ENCODE results near the gene SAPCD1.

The SAPCD1 gene

DNA sequence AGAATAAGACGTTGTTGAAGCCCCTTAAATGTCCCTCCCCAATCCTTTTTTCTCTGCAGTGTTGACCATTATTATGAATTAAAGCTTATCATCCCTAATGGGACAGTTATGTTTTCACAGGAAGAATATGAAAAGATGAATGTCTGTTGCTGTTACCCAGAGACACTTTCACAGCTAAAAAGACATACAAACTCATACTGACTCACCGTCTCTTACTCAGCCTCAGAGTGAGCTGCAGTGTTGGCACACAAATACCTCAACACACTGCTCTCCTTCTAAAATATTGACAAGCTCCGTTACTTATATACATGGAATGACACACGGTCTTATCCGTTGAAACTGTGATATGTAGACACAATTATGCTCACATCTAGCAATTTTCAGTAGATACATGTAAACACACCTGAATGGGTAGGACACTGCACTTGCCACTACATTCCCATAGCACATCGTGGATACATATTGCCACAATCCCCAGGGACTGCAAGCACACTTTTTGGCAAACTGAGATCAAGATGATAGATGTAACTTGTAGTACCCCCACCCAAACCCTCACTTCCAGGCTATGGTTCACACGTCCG, 9.6 kb upstream of the SAPCD1 start:
- DNase-seq (ENCODE audit: low read depth), result no peak

DNA sequence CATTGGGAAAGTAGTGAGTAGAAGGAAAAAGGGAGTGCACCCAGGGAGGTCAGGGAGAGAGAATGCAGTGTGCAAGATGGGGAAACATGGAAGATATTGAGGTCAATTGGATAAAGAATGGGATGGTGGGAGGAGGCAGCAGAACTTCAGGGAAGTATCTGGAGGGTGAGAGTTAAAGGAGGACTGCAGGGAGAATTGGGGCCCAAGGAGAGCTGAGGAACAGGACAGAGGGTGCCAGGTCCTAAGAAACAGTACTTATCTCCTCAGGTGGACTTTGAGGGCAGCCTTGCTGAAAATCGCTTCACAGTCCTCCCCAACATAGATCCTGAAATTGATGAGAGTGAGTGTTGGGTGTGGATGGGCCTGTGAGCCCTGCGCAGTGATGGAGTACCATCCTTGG, 4.2 kb upstream of the SAPCD1 start:
- no peak for DNase-seq (ENCODE audit: low read depth)

DNA sequence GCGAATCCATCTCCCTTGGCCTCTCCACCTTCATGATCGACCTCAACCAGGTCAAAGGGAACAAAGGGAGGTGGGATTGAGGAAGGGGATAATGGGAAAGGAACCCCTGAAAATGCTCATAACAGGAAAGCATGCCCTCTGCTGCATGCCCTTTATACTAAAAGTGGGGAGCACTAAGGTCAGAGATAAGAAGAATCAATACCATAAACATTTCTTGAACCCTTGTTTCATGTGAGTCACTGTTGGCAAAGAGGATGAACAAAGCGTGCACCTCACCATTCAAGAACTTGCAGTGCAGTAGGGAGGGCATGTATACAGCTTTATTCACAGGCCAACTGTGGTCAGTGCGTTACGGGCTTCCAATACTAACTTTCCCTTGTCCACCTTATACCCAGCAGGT, 1.7 kb upstream of the SAPCD1 start:
- no peak for DNase-seq (ENCODE audit: low read depth)

DNA sequence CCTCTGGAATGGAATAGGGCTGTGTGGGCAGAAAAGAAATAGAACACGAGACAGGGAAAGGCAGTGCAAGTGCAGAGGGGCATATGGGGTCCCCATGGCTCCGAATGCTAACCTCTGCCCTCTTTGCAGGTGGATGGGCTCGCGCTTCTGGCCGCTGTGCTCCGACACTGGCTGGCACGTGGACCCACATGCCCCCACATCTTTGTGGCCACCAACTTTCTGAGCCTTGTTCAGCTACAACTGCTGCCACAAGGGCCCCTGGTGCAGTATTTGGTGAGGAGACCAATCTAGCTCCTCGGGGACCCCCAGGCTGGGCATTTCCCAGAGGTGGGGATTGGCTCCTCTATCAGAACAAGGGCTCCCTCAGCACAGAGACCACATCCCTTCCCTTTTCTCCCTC, 1.1 kb upstream of the SAPCD1 start:
- DNase-seq (ENCODE audit: low read depth), result no peak

DNA sequence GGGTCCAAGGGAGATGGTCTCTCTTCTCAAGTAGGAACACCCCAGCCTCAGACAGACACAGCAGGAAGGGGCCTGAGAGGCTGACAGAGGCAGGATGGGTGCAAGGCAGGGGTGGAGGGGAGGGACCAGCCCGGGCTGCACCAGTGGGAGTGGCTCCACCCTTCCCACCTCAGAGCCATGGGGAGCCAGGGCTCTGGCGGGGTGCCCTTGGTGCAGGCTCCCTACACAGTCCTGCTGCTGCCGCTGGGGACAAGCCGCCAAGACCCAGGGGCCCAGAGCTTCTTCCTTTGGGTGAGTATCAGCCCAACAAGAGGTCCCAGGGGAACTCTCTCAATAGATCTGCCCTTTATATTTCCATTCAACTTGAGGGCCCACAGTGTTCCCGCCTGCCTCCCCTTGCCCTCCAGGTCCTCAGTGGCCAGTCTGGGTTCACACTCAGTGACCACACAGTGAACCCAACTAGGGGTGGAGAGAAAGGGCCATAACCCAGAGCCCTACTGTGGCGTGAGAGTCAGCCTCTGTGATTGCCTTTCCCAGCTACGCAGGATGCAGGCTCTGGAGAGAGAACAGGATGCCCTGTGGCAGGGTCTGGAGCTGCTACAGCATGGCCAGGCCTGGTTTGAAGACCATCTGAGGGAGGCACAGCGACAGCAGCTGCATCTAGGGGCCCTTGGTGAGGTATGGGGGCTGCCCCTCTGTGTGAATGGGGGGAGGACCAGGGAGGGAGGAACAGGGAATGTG, 592 bp downstream of the SAPCD1 start:
- no peak for DNase-seq (ENCODE audit: low read depth)

DNA sequence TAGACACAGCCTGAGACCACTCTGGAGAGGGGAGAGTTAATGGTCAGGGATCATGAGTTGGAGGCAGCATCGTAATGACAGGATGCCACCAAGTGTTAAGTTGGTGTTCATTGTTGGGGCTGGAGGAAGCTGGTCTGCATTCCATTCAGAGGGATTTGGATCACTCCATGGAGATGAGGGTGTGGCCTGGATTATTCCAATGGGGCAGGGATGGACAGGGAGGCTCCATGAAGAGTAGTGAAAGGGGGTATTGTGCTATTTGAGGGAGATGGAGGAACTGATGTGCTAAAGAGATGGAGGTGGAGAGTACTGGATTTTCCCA, 1.1 kb downstream of the SAPCD1 start:
- DNase-seq (ENCODE audit: low read depth), result no peak

DNA sequence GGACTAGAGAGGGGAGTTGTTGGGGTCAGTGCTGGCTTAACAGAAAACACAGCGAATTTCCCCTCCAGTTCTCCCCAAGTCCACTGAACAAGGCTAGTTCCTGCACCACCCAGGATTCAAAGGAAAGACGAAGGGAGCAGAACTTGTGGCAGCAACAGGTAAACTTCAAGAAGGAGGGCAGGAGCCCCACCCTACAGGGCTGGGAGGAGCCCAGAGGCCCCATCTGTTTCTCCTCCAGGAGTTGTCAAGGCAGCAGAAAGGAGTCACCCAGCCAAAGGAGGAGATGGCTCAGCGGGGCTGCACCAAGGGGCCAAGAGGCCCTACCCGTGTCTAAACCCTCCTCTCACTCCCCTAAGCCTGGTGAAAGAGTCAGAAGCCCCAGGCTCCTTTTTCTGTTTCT, 1.7 kb downstream of the SAPCD1 start:
- no peak for DNase-seq (ENCODE audit: low read depth)

DNA sequence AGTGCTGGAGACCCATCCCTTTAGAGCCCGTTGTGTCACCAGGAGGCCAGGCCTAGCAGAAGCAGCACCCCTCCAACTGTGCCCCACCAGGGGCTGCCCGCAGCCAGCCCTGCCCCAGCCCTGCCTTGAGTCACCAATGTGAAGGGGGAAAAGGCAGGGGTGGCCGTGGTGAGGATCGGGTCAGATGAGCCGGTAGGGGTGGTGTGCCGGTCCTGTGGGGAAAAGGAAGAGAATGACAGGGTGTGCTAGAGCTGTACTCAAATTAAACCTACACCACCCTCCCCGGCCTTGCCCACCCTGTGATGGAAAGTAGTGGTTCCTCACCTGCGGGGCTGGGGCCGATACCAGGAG, 3.1 kb downstream of the SAPCD1 start:
- DNase-seq (ENCODE audit: low read depth), result no peak

DNA sequence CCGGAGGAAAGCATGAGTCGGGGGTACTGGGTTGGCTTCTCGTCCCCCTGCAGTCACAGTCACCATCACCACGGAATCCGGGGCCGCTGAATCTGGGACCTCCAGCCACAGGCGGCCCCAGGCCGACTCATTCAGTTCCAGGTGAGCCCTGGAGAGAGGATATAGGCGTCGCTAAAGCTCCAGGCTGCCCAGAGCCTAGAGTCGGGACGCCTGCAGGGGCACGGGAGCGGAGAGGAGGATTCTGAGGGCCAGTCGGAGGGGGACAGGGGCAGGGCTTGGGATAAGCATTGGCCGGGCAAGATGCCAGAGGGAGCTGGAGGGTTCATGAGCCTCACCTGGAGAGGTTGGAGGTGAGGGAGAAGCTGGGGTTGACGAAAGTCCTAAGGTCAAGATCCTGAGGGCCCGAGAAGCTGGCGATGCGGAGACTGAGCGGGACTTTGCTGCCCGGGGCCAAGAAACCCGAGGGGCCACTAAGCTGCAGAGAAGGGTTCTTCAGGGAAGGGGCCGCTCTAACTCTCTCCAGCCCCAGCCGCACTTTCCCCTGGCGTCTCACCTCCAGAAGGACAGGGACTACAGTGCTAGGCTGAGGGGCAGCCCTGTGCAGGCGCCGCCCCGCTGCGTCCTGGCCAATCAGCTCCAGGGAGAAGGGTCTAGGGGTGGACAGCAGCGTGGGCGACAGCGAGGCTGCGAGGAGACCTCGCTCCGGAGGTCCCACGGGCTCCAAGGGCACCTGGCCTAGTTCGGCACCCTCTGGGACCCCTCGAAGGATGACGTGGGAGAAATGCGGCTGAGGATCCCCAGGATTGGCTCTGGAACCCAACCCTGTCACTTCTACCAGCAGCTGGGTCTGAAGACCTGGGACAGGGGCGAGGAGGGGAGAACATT, 3.7 kb downstream of the SAPCD1 start:
- no peak for DNase-seq (ENCODE audit: low read depth)

DNA sequence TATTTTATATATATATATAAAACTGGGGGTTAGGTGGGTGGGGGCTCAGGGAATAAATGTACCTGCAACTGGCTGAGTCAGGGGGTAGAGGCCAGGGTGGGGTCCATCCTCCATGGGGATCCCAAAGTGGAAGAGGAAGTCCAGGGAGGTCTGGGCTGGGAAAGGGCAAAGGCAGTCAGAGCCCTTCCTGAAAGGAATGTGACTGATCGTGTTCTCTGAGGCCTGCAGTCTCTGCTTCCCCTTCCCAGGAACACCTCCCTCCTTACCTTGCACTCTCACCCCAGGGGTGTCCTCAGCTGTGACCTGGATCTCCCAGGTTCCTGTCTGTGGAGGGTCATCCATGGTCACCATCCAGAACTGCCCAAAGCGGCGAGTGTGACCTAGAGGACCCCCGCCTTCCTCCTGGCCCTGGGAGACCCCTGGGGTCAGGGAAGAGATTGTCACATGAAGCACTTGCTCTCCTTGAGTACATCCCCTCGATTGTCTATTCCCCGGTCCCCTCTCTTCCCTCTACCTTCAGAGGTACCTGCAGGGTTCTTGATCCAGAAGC, 4.7 kb downstream of the SAPCD1 start:
- DNase-seq (ENCODE audit: low read depth), result no peak

DNA sequence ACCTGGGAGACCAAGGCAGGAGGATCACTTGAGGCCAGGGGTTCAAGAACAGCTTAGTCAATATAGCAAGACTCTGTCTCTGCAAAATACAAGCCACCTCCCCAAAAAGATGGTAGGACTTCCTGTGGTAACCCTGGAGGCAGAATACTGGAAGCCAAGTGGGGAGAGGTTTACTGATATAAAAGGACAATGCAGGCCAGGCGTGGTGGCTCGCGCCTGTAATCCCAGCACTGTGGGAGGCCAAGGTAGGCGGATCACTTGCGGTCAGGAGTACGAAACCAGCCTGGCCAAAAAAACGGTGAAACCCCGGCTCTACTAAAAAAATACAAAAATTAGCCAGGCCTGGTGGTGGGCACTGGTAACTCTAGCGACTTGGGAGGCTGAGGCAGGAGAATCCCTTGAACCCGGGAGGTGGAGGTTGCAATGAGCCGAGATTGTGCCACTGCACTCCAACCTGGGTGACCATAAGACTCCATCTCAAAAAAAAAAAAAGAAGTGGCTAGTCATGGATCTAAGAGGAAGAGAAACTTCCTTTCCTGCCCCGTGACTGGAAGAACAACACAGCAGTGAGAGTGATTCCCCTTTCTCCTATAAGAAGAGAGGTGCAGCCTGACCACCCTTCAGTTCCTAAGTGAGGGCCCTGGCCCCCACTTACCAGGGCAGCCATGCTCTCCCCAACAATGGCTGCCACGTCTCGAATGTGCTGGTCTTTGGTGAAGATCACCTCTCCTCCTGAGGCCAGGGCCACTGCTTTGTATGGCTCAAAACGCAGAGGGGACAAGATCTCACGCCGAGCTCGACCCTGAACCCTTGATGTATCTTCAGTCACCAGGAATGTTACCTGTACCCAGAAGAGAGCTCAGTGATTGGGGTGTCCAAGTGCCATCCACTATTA, 6.2 kb downstream of the SAPCD1 start:
- DNase-seq (ENCODE audit: low read depth), result no peak

DNA sequence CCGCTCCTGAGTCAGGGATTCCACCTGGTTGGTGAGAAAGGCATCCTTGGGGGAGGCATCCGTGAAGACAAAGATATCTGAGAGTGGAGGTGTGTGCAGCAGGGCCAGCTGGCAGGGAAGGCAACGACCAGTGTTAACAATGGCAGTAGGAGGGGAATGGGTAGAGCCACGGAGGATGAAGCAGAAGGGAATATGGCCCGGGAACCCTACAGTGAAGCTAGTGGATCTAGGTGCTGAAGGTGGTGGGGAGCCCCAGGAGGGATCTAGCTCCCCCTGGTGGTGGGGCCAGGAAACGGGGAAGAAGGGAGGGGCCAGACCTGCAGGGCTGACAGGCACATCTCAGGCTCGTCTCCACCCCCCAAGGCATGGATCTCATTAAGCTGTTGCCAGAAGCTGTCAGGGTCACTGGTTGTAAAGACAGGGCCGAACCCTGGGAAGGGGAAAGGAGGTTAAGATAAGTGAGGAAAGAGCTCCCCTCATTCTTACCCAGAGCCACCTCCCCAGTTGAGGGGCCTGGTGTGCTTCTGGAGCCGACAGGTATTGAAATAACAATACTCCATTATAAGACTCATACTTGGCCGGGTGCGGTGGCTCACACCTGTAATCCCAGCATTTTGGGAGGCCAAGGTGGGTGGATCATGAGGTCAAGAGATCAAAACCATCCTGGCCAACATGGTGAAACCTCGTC, 7.4 kb downstream of the SAPCD1 start:
- peak; percentile 75 for DNase-seq (ENCODE audit: low read depth)

DNA sequence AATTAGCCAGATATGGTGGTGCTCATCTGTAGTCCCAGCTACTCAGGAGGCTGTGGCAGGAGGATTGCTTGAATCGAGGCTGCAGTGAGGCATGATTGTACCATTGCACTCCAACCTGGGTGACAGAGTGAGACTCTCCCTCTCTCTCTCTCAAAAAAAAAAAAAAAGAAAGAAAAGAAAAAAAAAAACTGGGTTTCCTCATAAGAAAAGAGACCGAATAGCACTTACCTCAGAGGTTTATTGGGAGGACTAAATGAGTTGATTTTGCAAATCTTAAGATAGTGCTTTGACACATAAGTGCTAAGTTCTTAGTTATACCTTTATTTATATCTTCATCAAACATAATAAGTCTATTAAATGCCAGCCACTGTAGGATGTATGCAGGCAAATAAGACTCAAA, 8.4 kb downstream of the SAPCD1 start:
- no peak for DNase-seq (ENCODE audit: low read depth)

DNA sequence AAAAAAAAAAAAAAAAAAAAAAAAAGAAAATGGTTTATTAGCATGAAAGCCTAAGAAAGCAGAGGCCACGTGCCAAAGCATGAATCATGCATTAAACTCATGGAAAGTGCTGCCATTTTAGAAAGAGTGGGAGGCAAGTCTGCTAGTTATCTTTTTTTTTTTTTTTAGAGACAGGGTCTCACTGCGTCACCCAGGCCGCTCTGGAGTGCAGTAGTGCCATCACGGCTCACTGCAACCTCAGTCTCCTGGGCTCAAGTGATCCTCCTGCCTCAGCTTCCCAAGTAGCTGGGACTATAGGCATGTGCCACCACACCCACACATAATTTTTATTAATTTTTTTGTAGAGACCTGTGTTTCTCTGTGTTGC, 9.5 kb downstream of the SAPCD1 start:
- DNase-seq (ENCODE audit: low read depth), result no peak

DNA sequence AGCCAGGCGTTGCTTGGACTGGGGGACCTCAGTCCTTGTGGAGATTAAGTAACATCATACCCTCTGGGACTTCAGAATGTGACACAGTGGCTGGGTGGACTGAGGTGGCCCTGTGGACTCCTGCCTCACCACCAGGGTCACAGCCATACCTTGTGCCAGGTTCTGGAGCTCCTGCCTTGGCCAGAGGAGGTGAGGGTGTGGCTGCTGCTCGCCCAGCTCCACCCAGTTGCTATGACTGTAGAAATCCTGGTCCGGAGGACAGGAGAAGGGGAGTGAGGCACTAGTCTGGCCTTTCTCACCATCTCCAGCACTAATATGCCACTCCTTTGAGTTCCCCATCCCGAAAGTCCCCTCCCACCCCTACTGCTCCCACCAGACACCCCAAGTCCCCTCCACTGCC, 12.7 kb downstream of the SAPCD1 start:
- DNase-seq (ENCODE audit: low read depth), result no peak

DNA sequence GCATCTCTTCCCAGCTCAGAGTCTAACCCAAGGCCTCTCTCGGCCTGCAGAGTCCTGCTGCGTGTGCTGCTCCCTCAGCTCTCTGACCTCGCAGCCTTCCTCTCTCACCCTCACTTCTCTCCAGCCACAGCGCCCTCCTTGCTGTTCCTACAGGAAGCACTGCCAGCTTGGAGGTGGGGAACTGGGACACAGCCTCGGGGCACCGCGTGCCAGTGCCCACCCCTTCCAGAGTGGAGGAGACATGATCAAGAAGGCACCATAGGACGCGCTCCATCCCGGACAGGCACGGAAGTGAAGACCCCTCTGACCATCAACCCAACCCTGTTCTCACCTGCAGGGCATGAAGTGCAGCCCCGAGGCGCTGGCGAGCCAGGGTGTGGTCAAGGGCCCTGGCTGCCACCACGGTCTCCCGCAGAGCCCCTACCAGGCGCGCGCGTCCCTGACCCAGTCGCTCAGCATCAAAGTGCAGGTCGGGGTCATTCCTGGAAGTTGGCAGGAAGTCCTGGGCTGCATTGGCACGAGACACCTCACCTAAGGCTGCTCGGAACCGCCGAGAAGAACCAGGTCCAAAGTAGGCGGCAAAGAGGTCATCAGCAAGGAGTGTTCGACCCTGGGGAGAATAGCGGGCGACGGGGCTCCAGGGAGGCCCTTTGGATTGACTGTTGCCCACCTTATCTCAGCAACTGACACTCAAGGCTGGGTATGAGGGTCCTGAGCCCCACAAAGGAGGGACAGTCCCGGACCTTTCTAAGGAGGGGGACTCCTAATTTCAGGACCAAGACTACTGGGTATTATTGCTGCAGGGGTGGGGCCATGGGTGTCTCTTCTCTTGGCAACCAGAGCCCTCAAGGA, 13.4 kb downstream of the SAPCD1 start:
- no peak for DNase-seq (ENCODE audit: low read depth)

DNA sequence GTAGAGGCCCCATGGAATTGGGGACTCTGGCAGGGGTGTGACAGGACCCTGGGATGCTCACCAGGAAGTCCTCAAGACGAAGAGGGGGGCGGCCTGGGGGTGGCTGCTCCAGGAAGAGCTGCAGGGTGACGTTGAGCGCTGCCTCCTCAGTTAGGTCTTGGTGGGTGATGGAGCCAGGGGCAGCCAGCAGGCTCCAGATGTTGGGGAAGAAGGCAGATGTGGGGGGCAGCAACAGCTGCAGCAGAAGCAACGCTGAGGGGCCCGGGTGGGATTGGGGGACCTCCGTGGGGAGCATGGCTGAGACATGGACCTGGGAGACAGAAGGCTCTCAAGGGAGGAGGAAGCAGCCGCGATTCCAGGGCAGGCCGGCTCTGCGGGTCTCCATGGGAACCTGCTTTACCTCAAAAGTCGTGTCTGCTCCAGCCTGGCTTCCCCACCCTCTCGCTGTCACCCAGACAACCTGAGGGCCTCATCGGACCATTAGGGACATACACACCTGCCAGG, 14.1 kb downstream of the SAPCD1 start:
- DNase-seq (ENCODE audit: low read depth), result no peak

DNA sequence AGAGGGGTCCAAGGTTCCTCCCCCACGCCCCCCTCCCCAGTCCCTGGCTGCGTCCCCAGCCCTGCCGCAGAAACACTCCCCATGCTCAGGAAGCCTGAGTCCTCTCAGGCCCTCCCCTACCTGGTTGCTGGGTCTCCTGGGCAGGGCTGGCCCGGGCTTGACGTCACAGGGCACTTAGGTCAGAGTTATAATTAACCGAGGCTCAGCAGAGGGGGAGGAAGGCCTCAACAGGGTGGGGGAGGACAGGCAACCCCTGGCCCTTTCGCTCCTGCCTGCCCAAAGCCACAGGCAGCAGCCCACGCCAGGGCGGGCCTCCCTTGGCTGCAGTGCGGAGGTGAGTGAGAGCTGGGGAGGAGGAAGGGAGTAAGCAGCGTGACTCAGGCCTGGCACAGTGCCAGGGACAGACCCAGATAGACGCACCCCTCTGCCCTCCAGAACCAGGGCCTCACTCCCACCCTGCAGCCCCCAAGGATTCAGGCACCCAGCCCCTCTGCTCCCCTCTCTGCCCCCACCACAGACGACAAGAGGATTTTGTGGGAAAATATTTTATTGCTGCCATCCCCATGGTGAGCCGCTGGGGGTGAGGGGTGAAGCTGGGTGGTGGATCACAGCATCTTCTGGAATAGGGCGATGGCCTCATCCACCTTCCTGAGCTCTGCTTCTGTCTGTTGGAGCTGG, 14.7 kb downstream of the SAPCD1 start, which contains the start of gene VWA7:
Gene VWA7, minus strand, starts transcription at position 340 of the 678 bp plus-strand sequence. CDS start 549 bp downstream, outside the sequence.
- peak; percentile 53 for DNase-seq (ENCODE audit: low read depth)

DNA sequence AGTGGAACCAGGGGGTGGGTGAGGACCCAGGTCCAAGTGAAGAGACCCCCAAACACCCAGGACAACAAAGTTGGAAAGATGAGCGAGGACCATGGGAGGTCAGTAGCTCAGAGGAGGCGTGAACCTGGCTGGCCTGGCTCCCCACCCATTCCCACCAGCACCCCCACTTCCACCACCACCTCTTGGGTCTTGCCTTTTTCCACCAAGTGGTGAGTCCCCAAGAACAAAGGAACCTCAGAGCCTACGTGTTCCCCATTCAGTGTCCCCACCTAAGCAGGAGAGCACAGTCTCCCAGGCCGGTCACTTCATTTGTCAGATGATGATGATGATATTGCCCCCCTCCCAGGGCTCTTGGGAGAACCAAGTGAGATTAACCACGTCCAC, 15.2 kb downstream of the SAPCD1 start:
- no peak for DNase-seq (ENCODE audit: low read depth)

DNA sequence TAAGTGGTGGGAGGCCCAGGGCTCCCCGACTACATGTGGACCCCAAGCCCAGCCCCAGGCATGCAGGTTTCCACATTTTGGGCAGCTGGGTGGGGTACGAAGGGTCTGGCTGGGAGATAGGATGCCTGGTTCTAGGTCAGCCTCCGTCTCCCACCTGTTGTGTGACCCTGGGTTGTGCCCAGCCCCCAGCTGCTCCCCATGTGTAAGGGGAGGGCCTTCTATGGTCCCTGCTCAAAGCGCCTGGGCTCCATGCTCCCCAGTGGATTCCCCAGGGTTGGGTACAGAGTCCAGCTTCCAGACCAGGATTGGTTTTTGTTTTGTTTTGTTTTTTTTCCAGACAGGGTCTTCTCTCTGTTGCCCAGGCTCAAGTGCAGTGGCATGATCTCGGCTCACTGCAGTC, 15.7 kb downstream of the SAPCD1 start:
- no peak for DNase-seq (ENCODE audit: low read depth)
